NCI-H82 treated with DMSO at 0.1 percent for 48 hours (cell line): ENCODE data around the gene ENO4.

ENCODE experiments used
- DNase-seq: peaks from one replicate; lab custom pipeline; 2025; ENCODE audit not compliant: unreplicated experiment; lab: John Stamatoyannopoulos, UW

ENO4 gene

DNA sequence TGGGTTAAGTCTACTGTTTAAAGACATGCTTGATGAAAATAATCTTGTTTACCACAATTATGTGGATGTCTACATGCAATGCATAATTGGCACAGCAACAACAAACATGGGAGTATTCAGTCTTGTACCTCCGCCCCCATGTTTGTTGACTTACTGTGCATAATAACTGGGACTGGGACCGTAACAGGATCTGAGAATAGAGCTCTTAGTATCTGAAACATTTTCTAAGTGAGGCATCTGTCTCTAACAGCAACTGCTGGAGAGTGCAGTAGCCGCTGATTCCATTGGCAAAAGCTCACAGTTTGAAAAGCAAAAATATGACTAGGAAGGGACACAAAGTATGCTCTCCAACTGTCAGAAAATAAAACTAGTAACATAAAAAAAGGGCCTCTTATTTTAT is 61.6 kb downstream of the ENO4 start:
- DNase-seq, result peak; percentile 43

DNA sequence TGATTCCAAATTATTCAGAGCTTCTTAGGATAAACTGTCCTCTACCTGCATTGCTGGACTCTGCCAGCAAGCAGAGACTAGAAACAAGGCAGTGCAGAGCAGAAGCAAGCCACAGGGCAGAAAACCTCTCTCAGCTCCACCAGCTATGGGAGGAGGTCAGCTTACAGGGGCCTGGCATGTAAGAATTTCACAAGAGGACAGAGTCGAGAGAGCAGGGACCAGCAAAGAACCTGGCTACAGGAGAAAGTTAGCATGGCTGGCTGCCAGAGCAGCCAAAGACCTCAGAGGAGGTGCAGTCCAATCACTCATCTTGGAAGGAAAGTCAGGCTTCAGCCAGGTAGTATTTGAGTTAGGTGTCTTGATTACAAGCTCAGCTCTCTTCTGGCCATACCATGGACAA is 62.9 kb downstream of the ENO4 start:
- DNase-seq, result no peak

DNA sequence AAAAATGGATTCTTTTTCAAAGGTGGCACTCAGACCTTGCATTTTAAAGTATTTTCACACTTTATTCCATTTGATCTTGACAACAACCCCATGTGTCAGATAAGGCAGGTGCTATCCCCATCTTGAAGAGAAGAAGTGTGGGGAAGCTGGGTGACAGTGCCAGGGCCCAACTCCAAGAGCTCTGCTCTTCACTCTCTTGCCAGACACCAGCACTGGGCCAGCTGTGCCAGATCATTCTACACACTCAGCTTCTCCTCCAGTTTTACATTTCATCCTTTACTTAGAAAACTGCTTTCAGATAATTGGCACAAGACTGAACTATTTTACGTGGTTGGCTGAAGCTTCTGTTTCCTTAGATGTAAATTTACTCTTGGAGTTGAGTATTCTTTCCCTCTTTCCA is 64.4 kb downstream of the ENO4 start:
- DNase-seq, result no peak

DNA sequence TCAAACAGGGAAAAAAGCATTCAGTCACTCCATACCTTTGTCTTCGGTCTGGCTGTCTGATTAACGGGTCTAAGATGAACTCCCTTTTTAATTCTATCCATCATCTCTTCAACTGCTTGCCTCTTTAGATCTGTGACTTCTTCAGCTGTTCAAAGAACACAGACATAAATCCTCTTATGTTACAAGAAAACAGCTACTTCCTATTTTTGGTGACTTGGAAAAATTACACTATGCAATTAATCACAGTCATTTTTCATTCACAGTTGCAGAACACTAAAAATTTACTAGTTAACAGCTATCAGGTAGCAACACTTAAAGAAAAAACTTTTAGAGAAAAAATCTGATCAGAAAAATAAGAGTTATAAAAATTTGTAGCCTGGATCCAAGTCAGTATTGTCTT is 66.0 kb downstream of the ENO4 start:
- peak; percentile 31 for DNase-seq

DNA sequence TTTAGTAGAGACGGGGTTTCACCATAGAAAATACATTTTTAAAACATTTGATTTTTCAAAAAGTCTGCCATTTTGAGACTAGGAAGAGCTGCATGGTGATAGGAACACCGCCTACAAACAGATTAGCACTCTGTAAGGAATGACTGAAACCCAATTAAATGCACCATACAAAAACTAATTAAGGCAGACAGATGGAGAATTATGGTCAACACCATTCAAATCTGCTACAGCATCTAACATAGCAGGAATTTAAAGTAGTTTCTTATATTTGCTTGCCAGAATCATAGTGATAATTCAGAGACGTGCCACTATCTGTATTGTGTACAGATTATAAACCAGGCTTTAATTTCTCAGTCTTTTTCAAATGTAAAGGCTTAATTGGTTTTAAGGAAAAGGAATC is 68.2 kb downstream of the ENO4 start:
- peak; percentile 56 for DNase-seq

DNA sequence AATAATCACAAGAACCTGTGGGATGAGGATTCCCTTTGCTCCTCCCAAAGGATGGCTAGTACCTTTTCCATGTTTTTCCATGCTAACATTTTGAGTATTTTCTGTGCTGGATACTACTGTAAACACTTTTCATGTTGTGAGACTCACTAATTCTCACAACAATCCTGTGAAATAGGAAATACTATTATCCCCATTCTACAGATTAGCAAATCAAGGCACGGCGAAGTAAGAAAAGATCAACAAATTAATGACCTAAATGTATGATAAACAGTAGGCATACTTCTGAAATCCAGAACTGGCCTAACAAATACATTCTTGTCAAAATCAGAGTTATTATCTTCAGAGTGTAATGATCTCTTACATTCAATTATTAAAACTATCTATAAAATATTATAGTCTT is 69.3 kb downstream of the ENO4 start:
- no peak for DNase-seq

DNA sequence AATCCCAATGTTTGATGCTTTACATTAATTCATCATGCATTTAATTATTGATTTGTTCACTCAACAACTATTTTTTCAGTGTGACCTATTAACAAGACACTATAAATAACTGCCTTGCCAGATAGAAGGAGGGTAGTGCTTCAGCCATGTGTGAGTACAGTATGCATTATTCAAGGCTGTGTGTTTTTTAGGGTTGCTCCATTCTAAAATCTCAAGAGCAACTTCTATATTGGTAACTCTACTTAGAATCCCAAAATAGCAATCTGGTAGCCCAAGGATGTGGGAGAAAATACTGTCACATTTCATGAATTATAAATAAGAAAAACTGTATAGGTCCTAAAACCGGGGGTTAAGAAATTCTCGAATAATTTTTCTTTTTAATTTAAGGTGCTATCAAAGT is 69.9 kb downstream of the ENO4 start:
- no peak for DNase-seq

DNA sequence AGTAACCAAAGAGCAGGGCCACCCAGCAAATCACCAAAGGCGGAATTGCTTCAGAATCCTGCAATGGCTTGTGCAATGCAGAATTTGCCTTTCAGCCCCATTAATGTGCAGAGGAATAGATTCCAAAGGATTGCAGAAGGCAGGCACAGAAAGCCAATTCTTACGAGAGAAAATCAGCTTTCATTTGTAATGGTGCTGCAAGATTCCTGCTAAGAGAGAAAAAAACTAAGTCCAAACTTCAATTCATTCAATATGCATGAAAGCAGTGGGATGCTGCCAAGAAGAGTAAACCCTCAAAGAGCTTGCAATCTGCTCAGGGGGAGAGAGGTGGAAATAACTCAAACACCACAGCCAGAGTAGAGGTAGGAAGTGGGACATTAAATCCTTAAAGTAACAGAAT is 70.4 kb downstream of the ENO4 start:
- no peak for DNase-seq

DNA sequence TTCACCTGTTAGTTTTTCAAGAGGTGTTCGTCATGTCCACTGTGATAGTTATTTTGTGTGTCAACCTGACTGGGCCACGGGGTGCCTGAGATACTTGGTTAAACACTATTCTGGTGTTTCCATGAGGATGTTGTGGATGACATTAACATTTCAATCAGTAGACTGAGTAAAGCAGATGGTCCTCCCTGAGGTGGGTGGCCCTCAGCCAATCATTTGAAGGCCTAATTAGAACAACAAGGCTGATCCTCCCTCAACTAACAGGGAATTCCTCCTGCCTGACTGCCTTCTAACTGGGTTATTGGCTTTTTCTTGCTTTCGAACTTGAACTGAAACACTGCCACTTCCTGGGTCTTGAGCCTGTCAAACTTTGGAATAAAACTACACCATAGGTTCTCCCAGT is 75.8 kb downstream of the ENO4 start:
- no peak for DNase-seq

DNA sequence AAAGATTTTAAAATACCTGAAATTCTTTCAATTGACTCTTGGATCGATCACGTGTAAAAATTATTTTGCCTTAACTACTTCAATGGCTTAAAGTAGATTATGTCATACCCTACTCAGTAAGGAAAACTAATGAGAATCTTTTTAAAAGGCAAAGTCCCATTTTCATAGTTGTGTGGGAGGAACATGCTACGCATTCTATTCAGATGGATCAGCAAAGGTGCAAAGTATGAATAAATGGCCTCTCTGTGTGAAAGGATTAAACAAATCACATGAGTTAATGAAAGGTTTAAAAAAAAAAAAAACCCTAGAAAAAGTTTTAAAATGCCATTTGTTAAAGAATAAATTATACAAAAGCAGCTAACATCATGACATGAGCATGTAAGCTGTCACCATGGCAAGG is 77.1 kb downstream of the ENO4 start:
- no peak for DNase-seq

DNA sequence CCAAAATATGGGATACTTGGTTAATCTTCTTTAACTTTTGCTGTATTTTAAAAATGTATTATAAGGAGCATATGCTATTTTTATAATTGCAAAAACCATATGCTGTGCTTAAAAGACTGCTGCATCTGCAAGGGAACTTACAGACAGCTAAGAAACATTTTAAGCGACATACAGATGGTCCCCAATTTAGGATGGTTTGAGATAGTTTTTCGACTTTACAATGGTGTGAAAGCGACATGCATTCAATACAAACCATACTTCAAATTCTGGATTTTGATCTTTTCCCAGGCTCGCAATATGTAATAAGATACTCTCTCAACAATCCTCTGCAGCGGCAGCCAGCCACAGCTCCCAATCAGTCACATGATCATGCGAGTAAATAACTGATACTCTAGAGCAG is 82.5 kb downstream of the ENO4 start:
- DNase-seq, result no peak
